ENCODE results near the gene LECT2.

LECT2 gene

DNA sequence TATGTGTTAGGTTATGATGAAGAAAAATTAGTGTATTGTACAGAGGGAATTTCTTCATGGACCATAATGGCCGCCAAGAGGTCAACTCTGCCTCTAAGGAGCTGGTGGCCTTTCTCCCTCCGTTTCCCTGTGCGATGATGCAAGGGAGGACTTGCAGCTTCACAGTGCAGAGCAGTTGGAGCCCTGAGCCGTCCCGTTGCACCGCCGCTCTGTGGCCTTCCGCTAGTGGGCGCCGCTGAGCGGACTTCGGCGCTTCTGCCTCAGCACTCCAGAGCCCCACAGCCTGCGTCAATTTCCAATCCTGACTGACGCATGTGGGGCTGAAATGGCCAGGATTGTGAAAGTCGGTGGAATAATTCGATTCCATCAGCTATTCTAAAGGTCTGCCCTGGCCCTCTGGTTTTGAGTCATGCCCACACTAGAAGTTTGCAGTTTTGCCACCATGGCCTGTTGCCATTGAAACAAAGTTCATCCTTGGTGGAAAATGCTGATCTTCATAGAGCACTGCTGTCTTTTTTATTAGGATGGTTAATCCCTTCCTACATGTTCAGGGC is 22.7 kb upstream of the LECT2 start:
- Histone ChIP-seq H3K9ac (ENCODE audit: low read depth, low read length) (no peak overlapping the region), H3K36me3 (ENCODE audit: control insufficient read depth, insufficient read depth, low read length) (no peaks in the 10 kb centered on the region), H3K4me1 (ENCODE audit: control insufficient read depth, insufficient read depth, low read length) (peaks cover 3% of the 10 kb centered on the region), H3K9me3 (ENCODE audit: control insufficient read depth, insufficient read depth, low read length) (no peaks in the 10 kb centered on the region), H3K4me3 (ENCODE audit: low read depth, low read length) (no peak overlapping the region), H3K27me3 (ENCODE audit: control insufficient read depth, insufficient read depth, low read length) (peaks cover 6% of the 10 kb centered on the region)

GRCh38 chr5:135976216-135976615 is 21.4 kb upstream of the LECT2 start:
- Histone ChIP-seq H3K9me3 (ENCODE audit: control insufficient read depth, insufficient read depth, low read length) (no peaks in the 10 kb centered on the region), H3K27me3 (ENCODE audit: control insufficient read depth, insufficient read depth, low read length) (peaks cover 6% of the 10 kb centered on the region), H3K9ac (ENCODE audit: low read depth, low read length) (no peak overlapping the region), H3K4me1 (ENCODE audit: control insufficient read depth, insufficient read depth, low read length) (peaks cover 3% of the 10 kb centered on the region), H3K4me3 (ENCODE audit: low read depth, low read length) (no peak overlapping the region), H3K36me3 (ENCODE audit: control insufficient read depth, insufficient read depth, low read length) (no peaks in the 10 kb centered on the region)

GRCh38 chr5:135975122-135975521 is 20.3 kb upstream of the LECT2 start:
- no peak overlapping the region for H3K9ac ChIP-seq (ENCODE audit: low read depth, low read length)
- no peaks in the 10 kb centered on the region for H3K9me3 ChIP-seq (ENCODE audit: control insufficient read depth, insufficient read depth, low read length)
- H3K4me1 ChIP-seq (ENCODE audit: control insufficient read depth, insufficient read depth, low read length) = peaks cover 3% of the 10 kb centered on the region
- H3K36me3 ChIP-seq (ENCODE audit: control insufficient read depth, insufficient read depth, low read length) = no peaks in the 10 kb centered on the region
- no peak overlapping the region for H3K4me3 ChIP-seq (ENCODE audit: low read depth, low read length)
- H3K27me3 ChIP-seq (ENCODE audit: control insufficient read depth, insufficient read depth, low read length) = peaks cover 6% of the 10 kb centered on the region

DNA sequence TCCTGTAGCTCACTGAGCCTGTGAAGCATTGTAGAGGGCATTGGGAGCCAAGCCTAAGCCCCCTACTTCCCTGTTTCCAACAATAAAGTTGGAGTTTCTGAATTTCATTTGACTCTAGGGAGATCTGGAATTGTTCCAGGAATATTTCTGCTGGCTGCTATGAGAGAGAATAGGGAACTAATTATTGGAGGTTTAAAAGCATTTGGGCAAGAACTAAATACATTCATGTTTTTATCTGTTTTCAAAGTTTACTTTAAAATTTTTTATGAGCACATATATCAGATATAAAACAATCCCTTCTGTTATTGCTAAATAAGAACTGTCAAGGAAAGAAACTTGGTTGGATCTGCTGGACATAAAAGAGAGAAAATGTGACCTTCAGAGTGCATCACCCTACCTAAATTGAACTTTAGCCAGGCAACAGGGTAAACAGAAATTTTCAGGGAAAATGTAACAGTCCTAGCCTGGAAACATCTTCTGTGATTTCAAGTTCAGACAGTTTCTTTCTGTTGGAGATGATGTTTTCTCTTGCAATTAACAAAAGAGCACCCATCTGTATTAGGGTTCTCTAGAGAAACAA is 19.3 kb upstream of the LECT2 start:
- no peak overlapping the region for H3K9ac ChIP-seq (ENCODE audit: low read depth, low read length)
- H3K9me3 ChIP-seq (ENCODE audit: control insufficient read depth, insufficient read depth, low read length) = no peaks in the 10 kb centered on the region
- peaks cover 3% of the 10 kb centered on the region for H3K4me1 ChIP-seq (ENCODE audit: control insufficient read depth, insufficient read depth, low read length)
- H3K36me3 ChIP-seq (ENCODE audit: control insufficient read depth, insufficient read depth, low read length) = no peaks in the 10 kb centered on the region
- peaks cover 6% of the 10 kb centered on the region for H3K27me3 ChIP-seq (ENCODE audit: control insufficient read depth, insufficient read depth, low read length)
- no peak overlapping the region for H3K4me3 ChIP-seq (ENCODE audit: low read depth, low read length)

GRCh38 chr5:135973323-135974020 is 18.7 kb upstream of the LECT2 start:
- H3K4me1 ChIP-seq (ENCODE audit: control insufficient read depth, insufficient read depth, low read length) = peaks cover 3% of the 10 kb centered on the region
- no peaks in the 10 kb centered on the region for H3K36me3 ChIP-seq (ENCODE audit: control insufficient read depth, insufficient read depth, low read length)
- no peaks in the 10 kb centered on the region for H3K9me3 ChIP-seq (ENCODE audit: control insufficient read depth, insufficient read depth, low read length)
- no peak overlapping the region for H3K4me3 ChIP-seq (ENCODE audit: low read depth, low read length)
- no peak overlapping the region for H3K9ac ChIP-seq (ENCODE audit: low read depth, low read length)
- H3K27me3 ChIP-seq (ENCODE audit: control insufficient read depth, insufficient read depth, low read length) = peaks cover 6% of the 10 kb centered on the region

DNA sequence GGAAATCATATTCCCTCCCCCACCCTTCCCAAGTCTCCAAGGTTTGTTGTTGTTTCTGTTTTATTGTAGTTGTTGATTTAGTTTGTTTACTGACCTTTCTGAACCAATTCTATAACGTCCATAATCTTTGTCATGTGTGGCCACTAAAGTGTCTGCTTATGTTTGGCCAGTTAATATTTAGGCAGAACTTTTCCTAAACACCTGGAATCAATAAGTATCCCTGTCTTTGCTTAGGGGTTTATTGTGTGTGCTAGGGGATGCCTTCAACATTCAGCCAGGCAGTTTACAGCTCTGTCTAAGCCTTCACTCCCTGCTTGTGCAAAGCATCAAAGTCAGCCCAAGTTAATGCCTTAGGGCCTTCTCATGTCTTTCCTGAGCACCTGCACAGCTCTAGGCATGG is 16.9 kb upstream of the LECT2 start:
- H3K36me3 ChIP-seq (ENCODE audit: control insufficient read depth, insufficient read depth, low read length) = no peaks in the 10 kb centered on the region
- H3K9me3 ChIP-seq (ENCODE audit: control insufficient read depth, insufficient read depth, low read length) = no peaks in the 10 kb centered on the region
- H3K9ac ChIP-seq (ENCODE audit: low read depth, low read length) = no peak overlapping the region
- H3K27me3 ChIP-seq (ENCODE audit: control insufficient read depth, insufficient read depth, low read length) = no peaks in the 10 kb centered on the region
- H3K4me1 ChIP-seq (ENCODE audit: control insufficient read depth, insufficient read depth, low read length) = peaks cover 3% of the 10 kb centered on the region
- H3K4me3 ChIP-seq (ENCODE audit: low read depth, low read length) = no peak overlapping the region

DNA sequence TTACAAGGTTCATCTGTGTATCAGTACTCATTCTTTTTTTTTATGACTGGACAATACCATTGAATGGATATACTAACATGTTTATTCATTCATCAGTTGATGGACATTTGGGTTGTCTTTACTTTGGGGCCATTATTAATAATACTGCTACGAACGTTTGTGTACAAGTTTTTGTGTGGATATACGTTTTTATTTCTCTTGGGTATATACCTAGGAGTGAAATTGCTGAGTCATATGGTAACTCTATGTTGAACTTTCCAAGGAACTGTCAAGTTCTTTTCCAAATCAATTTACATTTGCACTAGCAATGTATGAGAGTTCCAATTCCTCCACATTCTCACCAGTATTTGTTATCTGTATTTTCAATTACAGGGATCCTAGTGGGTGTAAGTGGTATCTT is 12.0 kb upstream of the LECT2 start:
- no peak overlapping the region for H3K9ac ChIP-seq (ENCODE audit: low read depth, low read length)
- no peaks in the 10 kb centered on the region for H3K9me3 ChIP-seq (ENCODE audit: control insufficient read depth, insufficient read depth, low read length)
- H3K36me3 ChIP-seq (ENCODE audit: control insufficient read depth, insufficient read depth, low read length) = no peaks in the 10 kb centered on the region
- no peak overlapping the region for H3K4me3 ChIP-seq (ENCODE audit: low read depth, low read length)
- no peaks in the 10 kb centered on the region for H3K27me3 ChIP-seq (ENCODE audit: control insufficient read depth, insufficient read depth, low read length)
- H3K4me1 ChIP-seq (ENCODE audit: control insufficient read depth, insufficient read depth, low read length) = no peaks in the 10 kb centered on the region

DNA sequence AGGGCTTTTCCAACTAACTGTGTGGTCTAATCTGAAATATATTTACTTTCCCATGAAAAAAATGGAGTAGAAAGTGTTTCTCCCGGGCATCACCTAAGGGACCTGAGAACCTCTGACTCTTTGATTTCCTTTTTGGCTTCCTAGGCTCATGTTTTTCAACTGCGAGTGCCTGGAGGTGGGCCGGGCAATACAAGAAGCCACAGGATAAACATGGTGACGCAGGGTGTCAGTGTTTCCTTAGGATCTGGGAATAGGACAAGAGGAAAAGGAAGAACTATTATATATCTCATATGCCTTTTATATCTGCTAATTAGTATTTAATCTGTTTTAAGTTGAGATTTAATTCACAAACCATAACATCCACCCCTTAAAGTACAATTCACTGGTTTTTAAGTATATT is 11.4 kb upstream of the LECT2 start:
- no peaks in the 10 kb centered on the region for H3K4me1 ChIP-seq (ENCODE audit: control insufficient read depth, insufficient read depth, low read length)
- no peaks in the 10 kb centered on the region for H3K27me3 ChIP-seq (ENCODE audit: control insufficient read depth, insufficient read depth, low read length)
- no peak overlapping the region for H3K4me3 ChIP-seq (ENCODE audit: low read depth, low read length)
- H3K9me3 ChIP-seq (ENCODE audit: control insufficient read depth, insufficient read depth, low read length) = no peaks in the 10 kb centered on the region
- no peak overlapping the region for H3K9ac ChIP-seq (ENCODE audit: low read depth, low read length)
- no peaks in the 10 kb centered on the region for H3K36me3 ChIP-seq (ENCODE audit: control insufficient read depth, insufficient read depth, low read length)

- Histone ChIP-seq H3K9me3 (ENCODE audit: control insufficient read depth, insufficient read depth, low read length) (no peaks in the 10 kb centered on the region), H3K4me3 (ENCODE audit: low read depth, low read length) (no peak overlapping the region), H3K36me3 (ENCODE audit: control insufficient read depth, insufficient read depth, low read length) (no peaks in the 10 kb centered on the region), H3K27me3 (ENCODE audit: control insufficient read depth, insufficient read depth, low read length) (no peaks in the 10 kb centered on the region), H3K9ac (ENCODE audit: low read depth, low read length) (no peak overlapping the region), H3K4me1 (ENCODE audit: control insufficient read depth, insufficient read depth, low read length) (no peaks in the 10 kb centered on the region)
Measured at GRCh38 chr5:135965504-135965903, 10.7 kb upstream of the LECT2 start.

- Histone ChIP-seq H3K9ac (ENCODE audit: low read depth, low read length) (no peak overlapping the region), H3K4me3 (ENCODE audit: low read depth, low read length) (no peak overlapping the region), H3K36me3 (ENCODE audit: control insufficient read depth, insufficient read depth, low read length) (no peaks in the 10 kb centered on the region), H3K9me3 (ENCODE audit: control insufficient read depth, insufficient read depth, low read length) (no peaks in the 10 kb centered on the region), H3K27me3 (ENCODE audit: control insufficient read depth, insufficient read depth, low read length) (no peaks in the 10 kb centered on the region), H3K4me1 (ENCODE audit: control insufficient read depth, insufficient read depth, low read length) (no peaks in the 10 kb centered on the region)
Measured at GRCh38 chr5:135964670-135965320, 10.0 kb upstream of the LECT2 start.

- H3K4me3 ChIP-seq (ENCODE audit: low read depth, low read length) = no peak overlapping the region
- H3K36me3 ChIP-seq (ENCODE audit: control insufficient read depth, insufficient read depth, low read length) = no peaks in the 10 kb centered on the region
Measured at GRCh38 chr5:135955525-135955924, 742 bp upstream of the LECT2 start.

DNA sequence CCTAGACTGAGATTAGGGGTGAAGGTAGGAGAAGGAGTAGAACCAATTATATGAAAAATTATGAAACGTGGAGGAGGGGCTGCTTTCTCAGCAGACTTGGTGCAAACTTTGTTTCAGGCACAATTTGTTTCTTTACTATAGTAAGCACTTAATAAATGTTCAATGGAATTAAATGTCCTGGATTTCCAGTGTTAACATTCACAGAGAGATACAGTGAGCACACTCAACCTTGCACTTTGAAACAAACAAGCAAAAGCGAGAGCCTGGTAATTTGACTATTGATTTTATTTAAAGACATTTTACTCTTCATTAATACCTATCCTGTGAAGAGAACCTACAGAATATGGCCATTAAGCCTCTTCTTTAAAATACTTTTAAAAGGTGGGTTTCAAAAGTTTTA is 933 bp downstream of the LECT2 start:
- Histone ChIP-seq H3K36me3 (ENCODE audit: control insufficient read depth, insufficient read depth, low read length) (no peaks in the 10 kb centered on the region), H3K4me3 (ENCODE audit: low read depth, low read length) (no peak overlapping the region), H3K9ac (ENCODE audit: low read depth, low read length) (no peak overlapping the region), H3K27me3 (ENCODE audit: control insufficient read depth, insufficient read depth, low read length) (no peaks in the 10 kb centered on the region), H3K9me3 (ENCODE audit: control insufficient read depth, insufficient read depth, low read length) (no peaks in the 10 kb centered on the region), H3K4me1 (ENCODE audit: control insufficient read depth, insufficient read depth, low read length) (no peaks in the 10 kb centered on the region)

More at GRCh38 chr5:135955525-135955924, 742 bp upstream of the LECT2 start:
- Histone ChIP-seq H3K9ac (ENCODE audit: low read depth, low read length) (no peak overlapping the region), H3K9me3 (ENCODE audit: control insufficient read depth, insufficient read depth, low read length) (no peaks in the 10 kb centered on the region), H3K4me1 (ENCODE audit: control insufficient read depth, insufficient read depth, low read length) (no peaks in the 10 kb centered on the region), H3K27me3 (ENCODE audit: control insufficient read depth, insufficient read depth, low read length) (no peaks in the 10 kb centered on the region)
